ENCODE measurements around the gene MPP3.

DNA sequence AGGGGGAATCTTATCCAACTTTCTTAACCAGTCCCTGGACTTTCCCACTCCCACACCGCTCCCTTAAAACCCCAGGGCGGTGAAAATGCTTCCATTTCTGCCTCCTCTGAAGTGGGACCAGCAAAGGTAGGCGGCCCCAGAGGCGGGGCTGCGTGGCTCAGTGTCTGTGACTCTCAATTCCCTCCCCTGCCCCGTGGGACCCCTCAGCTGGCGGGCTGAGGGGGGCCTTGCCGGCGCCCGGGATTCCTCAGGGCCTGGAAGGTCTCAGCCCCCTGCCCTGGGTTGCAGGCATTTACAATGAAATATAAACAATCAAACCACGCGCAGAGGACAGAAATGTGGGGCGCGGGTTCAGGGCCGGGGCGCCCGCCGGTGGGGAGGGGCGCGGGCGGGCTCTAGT lies 78.0 kb downstream of the MPP3 start:
- TF ChIP-seq POLR2AphosphoS5 (IDR thresholded peaks at IDR 0.05) (no peak), EP300 (IDR thresholded peaks at IDR 0.05; ENCODE audit: low read depth) (no peak), POLR2A (IDR thresholded peaks at IDR 0.05) (no peak), CTCF (IDR thresholded peaks at IDR 0.05) (no peak)
